Measurements from ENCODE around the gene SMAP1.

SMAP1 gene

GRCh38 chr6:70684794-70685493, 17.3 kb downstream of the SMAP1 start:
- ATAC-seq, result peak; percentile 25 to 59

GRCh38 chr6:70685494-70686180, 18.0 kb downstream of the SMAP1 start:
- no peak for ATAC-seq

GRCh38 chr6:70686548-70687133, 19.0 kb downstream of the SMAP1 start:
- ATAC-seq, result peak in 1 of 2 donors; percentile 24

GRCh38 chr6:70693887-70694286, 26.2 kb downstream of the SMAP1 start:
- no peak for ATAC-seq

- ATAC-seq, result no peak
Measured at GRCh38 chr6:70694371-70694770, 26.7 kb downstream of the SMAP1 start.

GRCh38 chr6:70700922-70701876, 33.5 kb downstream of the SMAP1 start:
- ATAC-seq, result no peak

- no peak for ATAC-seq
Measured at GRCh38 chr6:70705772-70706171, 38.1 kb downstream of the SMAP1 start.

GRCh38 chr6:70706491-70707123, 38.9 kb downstream of the SMAP1 start:
- no peak for ATAC-seq

GRCh38 chr6:70707893-70708292, 40.2 kb downstream of the SMAP1 start:
- no peak for ATAC-seq

- peak; percentile 92 for ATAC-seq
Measured at GRCh38 chr6:70708448-70708847, 40.8 kb downstream of the SMAP1 start.

- ATAC-seq, result peak; percentile 44 to 46
Measured at GRCh38 chr6:70709826-70710225, 42.1 kb downstream of the SMAP1 start.

- no peak for ATAC-seq
Measured at GRCh38 chr6:70714716-70715257, 47.1 kb downstream of the SMAP1 start.

GRCh38 chr6:70717038-70717801, 49.5 kb downstream of the SMAP1 start:
- peak; percentile 72 to 73 for ATAC-seq

GRCh38 chr6:70724524-70724923, 56.8 kb downstream of the SMAP1 start:
- peak; percentile 65 to 85 for ATAC-seq

- ATAC-seq, result no peak
Measured at GRCh38 chr6:70725817-70726415, 58.2 kb downstream of the SMAP1 start.

- ATAC-seq, result no peak
Measured at GRCh38 chr6:70734381-70734780, 66.7 kb downstream of the SMAP1 start.

GRCh38 chr6:70734979-70735378, 67.3 kb downstream of the SMAP1 start:
- ATAC-seq, result no peak

GRCh38 chr6:70735513-70735912, 67.8 kb downstream of the SMAP1 start:
- no peak for ATAC-seq

- ATAC-seq, result peak; percentile 35 to 45
Measured at GRCh38 chr6:70738028-70738427, 70.3 kb downstream of the SMAP1 start.

GRCh38 chr6:70739534-70739933, 71.9 kb downstream of the SMAP1 start:
- ATAC-seq, result no peak

GRCh38 chr6:70740746-70741145, 73.1 kb downstream of the SMAP1 start:
- peak; percentile 67 for ATAC-seq

All from activated CD4-positive, CD25-positive, alpha-beta regulatory T cell treated with anti-CD3 and anti-CD28 coated beads, Interleukin-2, amount 50 U/mL, for 24 hours (primary cell).